CD4-positive, alpha-beta T cell treated with Interleukin-21 for 1 hour (primary cell): ENCODE data around the gene RUSC2.

Source experiments
- DNase-seq: peaks from one replicate; pipeline ENCODE4 v3.0.0-alpha.2; 2020

RUSC2 gene, protein sequence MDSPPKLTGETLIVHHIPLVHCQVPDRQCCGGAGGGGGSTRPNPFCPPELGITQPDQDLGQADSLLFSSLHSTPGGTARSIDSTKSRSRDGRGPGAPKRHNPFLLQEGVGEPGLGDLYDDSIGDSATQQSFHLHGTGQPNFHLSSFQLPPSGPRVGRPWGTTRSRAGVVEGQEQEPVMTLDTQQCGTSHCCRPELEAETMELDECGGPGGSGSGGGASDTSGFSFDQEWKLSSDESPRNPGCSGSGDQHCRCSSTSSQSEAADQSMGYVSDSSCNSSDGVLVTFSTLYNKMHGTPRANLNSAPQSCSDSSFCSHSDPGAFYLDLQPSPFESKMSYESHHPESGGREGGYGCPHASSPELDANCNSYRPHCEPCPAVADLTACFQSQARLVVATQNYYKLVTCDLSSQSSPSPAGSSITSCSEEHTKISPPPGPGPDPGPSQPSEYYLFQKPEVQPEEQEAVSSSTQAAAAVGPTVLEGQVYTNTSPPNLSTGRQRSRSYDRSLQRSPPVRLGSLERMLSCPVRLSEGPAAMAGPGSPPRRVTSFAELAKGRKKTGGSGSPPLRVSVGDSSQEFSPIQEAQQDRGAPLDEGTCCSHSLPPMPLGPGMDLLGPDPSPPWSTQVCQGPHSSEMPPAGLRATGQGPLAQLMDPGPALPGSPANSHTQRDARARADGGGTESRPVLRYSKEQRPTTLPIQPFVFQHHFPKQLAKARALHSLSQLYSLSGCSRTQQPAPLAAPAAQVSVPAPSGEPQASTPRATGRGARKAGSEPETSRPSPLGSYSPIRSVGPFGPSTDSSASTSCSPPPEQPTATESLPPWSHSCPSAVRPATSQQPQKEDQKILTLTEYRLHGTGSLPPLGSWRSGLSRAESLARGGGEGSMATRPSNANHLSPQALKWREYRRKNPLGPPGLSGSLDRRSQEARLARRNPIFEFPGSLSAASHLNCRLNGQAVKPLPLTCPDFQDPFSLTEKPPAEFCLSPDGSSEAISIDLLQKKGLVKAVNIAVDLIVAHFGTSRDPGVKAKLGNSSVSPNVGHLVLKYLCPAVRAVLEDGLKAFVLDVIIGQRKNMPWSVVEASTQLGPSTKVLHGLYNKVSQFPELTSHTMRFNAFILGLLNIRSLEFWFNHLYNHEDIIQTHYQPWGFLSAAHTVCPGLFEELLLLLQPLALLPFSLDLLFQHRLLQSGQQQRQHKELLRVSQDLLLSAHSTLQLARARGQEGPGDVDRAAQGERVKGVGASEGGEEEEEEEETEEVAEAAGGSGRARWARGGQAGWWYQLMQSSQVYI (N-terminal part only)

DNA sequence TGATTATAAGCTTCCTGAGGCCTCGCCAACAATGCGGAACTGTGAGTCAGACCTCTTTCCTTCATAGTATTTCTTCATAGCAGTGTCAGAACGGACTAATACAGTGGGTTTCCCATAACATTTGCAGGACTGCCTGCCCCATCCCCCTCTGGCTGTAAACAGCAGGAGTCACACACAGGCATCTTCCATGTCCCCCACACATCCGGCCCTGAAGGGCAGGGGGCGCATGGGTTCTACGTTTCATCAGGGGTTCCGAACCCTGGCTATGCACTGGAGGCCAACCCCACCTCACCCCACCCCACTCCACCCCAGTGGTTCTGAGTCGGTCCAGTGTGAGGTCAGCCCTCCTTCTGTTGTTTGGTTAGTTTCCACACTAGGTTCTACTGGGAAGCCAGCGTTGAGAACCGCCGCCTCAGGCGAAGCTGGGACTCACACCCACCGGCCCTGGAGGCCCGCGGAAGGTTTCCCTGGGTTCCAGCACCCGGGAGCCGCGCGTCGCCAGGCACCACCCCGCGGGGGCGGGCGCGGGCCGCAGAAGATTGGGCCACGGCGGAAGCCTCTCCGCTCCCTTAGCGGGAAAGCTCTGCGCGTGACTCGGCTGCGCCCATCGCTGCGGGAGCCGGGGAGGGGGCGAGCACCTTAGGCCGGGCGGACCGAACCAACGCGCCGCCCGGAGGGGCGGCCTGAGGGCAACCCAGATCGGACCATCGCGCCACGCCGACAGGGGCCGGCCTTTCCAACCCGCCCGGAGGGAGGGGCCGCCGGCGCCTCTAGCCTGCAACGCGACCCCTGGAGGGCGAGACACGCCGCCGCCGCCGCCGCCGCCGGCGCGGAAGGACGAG, at the start of gene RUSC2:
RUSC2 (plus strand) TSS at position 799 of the 842 bp plus-strand sequence. CDS start 56,411 bp downstream, outside the sequence.
- peak; percentile 41 for DNase-seq

DNA sequence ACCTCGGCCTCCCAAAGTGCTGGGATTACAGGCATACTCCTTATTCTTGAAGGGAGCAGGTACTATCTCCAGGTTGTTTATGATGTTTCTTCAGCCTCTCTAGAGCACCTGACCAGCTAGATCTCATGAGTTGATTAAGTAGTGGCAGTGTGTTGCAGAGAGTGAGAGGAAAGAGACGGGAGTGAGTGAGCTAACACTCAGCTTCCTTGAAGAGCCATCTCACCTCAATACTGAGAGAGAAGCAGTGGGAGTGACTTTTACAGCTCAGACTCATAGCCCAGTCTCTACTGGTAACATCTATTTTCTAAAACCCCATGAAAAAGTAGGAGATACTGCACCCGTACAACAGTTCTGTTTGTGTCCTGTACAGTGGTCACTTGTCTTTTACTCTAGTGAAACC, 43.9 kb upstream of the RUSC2 start:
- DNase-seq, result no peak

DNA sequence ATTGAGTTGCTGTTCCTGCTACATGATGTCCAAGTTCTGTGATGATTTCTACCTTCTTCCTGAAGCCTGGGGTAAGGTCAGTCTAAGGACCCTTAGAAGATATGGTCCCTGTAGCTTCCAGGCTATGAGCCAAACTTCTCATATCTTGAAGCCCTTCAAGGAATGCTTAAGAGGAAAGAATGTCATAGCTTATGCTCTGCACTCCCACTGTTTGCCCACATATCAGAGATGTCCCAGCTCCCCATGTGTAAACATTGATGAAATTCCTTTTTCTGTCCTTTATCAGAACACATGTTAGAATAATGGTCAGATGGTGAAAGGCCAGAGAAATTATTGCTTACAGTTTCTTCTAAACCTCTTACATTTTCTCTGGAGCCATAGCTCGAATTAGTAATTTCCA, 41.4 kb upstream of the RUSC2 start:
- DNase-seq, result no peak

DNA sequence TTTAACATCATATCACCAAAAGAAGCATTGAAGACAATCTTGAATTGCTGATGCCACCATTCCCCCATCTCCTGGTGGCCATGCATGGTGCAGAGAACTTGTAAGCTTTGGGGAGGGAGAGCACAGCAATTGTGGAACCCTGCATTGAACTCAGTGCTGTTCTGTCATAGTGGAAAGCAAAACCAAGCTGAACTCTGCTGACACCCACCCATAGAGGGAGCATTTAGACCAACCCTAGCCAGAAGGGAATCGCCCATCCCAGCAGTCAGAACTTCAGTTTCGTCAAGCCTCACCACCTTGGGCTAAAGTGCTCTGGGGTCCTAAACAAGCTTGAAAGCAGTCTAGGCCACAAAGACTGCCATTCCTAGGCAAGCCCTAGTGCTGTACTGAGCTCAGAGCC, 37.4 kb upstream of the RUSC2 start:
- no peak for DNase-seq

DNA sequence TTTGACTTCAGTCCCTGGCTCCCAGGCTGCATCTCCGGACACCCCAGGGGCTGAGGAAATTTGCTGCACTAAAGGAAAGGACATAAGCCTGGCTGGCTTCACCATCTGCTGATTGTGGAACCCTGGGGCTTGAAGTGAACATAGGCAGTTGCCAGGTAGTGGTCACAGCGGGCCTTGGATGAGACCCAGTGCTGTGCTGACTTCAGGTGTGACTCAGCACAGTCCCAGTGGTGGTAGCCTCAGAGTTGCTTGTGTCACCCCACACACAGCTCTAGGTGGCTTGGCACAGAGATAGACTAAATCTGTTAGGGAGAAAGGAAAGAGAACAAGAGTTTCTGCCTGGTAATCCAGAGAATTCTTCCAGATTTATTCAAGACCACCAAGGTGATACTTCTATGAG, 36.1 kb upstream of the RUSC2 start:
- DNase-seq, result no peak

DNA sequence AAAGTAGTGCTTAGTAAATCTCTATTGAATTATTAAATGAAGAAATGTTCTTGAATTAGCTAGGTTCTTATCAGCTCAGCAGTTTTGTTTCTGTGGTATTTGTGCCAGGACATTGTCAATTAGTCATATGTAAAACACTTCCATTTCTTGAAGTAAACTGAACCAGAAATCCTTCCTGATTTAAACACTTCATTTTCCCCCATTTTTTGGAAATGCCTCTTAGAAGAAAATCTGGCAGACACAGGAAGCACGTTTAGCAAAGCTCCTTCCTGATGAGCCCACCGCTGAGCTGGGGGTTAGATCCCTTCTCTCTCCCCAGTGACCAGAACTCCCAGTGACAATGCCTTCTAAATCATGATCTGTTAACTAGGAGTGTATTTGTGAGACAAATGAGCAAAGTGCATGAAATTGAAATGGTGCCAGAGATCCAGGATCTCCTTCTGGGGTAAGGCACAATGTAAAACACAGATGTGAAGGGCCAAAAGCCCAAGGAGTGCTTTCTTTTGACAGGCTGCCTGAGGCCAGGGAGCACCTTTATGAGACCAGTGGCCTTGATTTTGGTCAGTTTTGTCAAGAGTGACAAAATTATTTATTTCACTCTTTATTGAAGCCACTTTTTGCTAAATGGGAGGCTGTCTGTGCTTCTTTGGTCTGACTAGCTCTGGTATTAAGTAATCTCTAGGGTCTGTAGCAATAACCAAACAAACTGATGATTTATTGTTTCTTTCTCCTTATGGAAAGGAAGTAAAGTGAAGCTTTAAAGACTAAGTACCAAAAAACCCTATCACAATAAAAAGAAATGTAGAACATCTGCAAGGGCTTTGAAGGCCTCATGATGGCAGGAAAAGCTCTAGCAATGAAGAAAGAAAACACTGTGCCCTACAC, 25.5 kb upstream of the RUSC2 start:
- DNase-seq, result no peak

DNA sequence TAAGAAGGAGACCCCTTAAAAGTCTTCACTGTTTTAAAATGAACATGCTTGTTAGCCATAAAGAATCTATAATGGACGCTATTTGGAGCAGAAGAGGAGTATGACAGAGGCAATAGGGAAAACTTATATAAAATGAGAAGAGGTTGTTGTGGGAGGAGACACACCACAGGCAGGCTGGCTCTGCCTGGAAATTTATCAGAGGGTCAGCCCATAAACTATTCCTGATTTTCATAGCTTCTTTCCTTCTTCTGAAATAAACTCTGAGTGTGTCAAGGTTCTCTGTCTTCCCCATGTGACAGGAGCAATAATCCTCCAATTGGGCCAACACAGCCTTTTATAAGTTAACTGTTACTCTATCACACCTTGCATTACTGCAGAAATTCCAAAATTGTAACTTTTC, 19.6 kb upstream of the RUSC2 start:
- DNase-seq, result no peak

DNA sequence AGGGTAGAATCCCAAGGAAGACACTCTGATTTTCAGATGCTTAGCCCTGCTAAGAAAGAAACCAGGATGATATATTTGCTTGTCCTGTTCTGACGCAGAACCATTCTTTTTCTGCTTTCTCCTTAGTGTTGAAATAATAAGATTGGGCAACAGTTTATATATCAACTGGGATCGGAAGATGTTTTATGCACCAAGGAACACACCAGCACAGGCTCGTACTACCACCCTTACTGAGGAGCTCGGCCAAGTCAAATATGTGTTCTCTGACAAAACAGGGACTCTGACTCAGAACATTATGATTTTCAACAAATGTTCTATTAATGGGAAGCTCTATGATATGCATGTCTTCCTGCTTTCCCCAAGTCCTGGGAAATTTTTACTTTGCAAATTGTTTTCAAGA, 19.0 kb upstream of the RUSC2 start:
- no peak for DNase-seq

DNA sequence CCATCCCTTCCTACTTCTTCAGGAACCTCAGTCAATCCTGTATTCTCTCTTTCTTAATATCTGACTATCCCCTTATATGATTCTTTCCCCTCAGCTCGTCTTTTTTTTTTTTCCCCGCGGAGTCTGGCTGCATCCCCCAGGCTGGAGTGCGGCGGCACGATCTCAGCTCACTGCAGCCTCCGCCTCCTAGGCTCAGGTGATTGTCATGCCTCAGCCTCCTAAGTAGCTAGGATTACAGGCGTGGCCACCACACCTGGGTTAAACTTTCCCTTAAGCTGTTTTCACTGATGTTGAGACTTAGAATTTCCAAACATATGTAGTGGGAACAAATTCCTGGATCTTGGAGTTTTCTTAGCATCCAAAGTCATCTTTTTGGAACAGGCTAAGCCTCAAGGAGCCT, 13.3 kb upstream of the RUSC2 start:
- DNase-seq, result no peak

DNA sequence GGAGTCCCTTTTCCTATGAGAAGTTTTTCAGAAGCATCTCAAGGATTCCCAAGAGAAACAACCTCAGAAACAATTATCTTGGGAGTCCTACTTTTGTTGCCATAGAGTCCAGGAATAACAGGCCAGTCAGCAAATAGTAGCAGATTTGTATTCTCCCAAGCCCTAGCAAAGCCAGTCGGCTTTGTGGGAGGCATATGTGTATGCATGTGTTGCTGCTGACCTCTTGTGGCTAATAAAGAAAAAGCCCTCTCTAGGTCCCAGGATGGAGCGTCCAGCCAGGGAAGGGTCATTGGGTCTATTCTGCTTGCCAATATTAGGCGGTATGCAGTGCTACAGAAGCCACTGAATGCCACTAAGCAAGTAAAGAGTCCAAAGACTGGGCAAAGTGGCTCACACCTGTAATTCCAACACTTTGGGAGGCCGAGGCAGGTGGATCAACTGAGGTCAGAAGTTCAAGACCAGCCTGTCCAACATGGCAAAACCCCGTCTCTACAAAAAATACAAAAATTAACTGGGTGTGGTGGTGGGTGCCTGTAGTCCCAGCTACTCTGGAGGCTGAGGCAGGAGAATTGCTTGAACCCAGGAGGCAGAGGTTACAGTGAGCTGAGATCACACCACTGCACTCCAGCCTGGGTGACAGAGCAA, 12.6 kb upstream of the RUSC2 start:
- DNase-seq, result peak; percentile 52

DNA sequence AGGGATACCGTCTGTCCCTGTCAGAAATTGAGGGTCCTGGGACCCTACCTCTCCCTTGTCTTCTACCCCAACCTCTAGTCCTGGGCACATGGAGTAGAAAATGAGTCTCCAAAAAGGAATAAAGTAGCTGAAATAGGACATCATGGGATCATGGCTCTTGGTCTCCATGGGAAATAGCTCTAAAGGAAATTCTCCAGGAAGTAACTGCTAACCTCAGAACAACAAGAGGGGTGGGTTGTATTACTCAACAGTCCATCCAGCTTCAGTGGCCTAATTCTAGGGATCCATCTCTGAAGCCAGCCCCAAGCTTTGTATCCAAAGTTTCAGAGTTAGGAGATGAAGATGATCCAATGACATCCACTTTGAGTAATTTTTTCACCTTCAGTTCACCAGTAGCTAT, 11.0 kb upstream of the RUSC2 start:
- no peak for DNase-seq

DNA sequence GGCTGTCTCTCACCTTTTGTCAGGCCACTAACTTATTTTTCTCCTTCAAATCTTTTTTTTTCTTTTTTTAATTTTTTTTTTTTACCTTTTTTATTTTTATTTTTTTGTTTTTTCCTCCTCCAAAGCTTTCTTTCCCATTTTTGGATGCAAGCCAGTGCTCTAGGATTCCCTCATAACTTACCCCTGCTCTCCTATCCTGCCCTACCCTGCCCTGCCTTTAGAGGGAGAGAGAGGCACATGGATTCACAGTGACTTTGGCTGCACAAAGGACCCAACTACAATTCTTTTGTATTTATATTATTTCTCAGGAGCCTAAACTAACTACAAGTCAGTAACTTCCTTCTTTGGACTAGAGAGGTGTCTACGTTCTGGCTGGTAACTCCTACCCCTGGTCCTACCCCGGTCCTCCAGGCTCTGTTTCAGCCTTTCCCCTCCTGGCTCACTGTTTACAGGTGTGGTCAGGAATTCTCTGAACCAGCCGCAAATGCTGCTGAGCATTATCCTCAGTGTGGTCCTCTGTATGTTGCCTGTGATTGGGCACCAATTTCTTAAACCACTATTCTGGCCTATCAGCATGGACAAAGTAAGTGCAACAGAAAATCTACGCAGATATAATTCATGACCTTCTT, 8.4 kb upstream of the RUSC2 start:
- DNase-seq, result peak; percentile 30

DNA sequence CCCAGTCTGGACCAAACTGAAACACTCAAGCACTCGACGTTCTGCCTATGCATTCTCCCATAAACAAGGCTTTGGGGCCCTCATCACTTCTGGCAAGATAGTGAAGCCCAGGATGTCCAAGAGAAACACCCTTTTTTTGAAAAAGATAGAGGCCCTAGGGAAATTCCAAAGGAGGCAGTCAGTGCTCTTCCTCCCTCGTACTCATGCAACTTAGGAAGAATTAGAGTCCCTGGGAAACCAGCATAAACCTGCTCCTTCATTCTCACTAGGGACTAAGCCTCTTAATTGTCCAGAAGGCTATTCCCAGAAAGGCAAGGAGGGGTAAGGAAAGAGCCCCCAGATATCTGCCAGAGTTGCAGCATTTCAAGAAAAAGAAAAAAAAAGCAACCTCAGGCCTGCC, 7.8 kb upstream of the RUSC2 start:
- DNase-seq, result no peak

DNA sequence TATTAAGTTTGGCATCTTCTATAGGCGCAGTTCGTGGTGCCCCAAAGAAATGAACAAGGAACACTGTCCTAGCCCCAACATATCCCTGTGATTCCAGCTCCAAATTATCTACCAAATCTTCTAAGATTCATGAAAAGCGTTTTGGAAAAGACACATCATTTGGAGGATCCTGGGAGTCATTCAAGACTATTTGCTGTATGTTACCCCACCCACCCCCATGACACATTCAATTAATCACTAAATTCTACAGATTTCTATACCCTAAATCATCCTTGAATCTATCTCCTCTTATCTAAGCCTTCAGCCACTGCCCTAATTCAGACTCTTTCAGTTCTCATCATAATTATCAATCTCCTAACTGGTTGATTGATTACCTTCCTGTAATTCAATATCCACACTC, 5.5 kb upstream of the RUSC2 start:
- DNase-seq, result no peak

DNA sequence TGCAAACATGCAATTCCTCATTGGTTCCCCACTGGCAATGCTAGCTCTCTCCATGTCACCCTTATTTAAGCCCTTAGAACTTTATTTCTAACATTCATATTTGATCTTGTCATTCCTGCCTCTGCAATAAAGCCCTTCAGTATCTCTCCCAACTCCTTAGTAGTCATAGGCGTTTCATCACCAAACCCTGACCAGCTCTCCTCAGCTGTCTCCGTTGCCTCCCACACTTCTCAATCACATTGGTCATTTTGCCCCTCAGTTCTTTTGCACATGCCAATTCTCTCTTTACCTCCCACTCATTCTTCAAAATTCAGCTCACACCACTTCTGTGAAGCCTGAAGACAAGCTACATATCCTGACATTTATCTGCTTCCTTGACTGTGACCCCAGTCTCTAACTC, 2.8 kb upstream of the RUSC2 start:
- no peak for DNase-seq

DNA sequence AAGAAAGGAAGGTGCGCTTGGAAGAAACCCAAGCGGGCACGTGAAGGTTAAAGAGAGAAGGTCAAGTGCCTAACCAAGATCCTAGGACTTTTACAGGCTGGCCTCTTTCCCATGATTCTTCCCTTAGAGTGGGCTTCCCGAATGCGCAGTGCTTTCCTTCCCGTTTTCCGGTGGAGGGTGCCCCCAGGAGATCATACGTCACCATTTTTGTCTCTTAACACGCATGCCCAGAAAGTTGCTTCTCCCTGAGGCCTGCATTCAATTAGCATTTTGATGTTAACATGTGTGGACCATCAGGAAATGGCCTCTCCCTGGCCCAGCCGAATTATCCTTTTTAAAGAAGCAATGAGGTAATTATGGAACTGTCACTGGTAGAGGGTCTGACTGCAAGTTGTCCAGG, 1.9 kb upstream of the RUSC2 start:
- no peak for DNase-seq

DNA sequence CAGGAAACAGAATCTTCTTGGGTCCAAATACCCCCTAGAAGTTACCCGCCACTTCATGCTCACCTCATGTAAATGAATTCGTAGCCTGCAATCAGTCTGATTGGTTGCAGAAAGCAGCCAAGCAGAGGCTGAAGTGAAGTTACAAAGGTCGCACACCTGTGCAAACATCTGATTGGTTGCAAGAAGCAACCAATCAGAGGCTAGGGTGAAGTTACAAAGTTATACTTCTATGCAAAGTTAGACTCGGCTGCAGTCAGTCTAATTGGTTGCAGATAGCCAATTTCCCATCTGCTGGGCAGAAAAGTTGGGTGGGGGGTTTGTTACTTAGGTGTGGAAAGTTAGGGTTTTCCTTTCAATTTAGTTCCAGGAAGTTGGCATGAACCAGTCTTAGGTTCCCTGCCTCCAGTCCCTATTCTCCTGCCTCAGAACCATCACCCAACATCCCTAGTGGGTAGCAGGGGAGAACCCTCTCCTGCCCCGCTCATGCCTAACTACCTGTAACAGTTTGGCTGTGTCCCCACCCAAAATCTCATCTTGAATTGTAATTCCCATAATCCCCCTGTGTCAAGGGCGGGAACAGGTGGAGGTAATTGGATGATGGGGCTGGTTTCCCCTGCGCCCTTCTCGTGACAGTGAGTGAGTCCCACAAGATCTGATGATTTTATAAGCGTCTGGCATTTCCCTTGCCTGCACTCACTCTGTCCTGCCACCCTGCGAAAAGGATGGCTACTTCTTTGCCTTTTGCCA, 1.2 kb upstream of the RUSC2 start:
- DNase-seq, result no peak

DNA sequence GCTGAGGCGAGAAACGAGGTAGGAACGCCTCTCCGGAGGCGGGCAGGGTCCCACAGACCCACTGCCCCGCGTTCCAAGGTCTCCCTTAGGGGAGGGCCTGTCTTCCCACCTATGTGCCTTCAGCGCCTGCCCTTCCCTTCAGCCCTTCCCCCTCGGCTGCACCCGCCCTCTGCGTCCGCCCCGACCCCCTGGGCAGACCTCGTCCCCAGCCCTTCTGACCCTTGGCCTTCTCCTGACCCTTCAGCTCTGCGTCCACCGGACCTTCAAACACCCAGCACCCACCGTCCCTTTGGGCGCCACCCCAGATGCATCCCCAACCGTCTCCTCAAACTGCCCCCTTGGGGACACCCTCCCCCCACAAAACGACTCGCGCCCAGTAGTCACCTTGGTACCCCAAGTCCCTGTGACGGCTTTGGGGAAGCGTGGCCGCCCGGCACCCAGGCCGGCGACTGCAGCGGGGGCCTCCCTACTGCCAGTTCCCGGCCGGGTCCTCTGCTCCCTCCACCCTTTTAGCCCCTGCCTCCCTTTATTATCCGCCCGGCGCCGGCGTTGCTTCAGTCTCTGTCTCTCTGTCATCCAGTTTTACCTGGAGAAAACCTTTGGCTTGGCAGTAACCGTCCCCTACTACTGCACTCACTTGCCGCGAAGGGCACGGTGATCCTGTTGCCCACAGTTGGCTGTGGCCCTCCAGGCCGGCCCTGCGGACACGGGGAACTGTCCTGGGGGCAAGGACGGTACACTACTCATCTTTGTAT, 421 bp downstream of the RUSC2 start:
- DNase-seq, result no peak
